HG02759 (cell line): ENCODE measurements around the gene CNIH3.

Experiments used
- ATAC-seq: cut with Tn5 transposase; IDR thresholded peaks from one replicate; pipeline ENCODE4 v1.9.1; 2021; ENCODE audit warnings: mild to moderate bottlenecking, moderate library complexity; ENCODE audit not compliant: unreplicated experiment

CNIH3 gene

DNA sequence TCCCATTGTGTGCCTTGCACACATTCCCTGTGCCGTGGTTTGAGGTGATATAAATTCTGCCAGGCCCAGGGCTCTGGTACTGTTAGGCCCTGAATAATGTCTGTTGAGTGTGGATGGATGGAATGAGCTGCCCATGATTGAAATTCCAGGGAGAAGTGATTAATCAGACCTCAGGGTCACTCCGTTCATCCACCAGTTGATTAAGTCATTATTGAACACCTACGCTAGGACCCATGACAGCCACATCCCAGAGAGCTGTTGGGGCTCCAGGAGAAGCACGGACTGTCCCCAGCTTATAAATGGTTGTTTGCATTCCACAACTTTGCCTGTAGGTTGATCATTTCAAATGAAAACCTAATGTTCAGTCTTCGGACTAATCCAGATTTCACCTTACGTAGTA is 98.4 kb downstream of the CNIH3 start:
- ATAC-seq: no peak

DNA sequence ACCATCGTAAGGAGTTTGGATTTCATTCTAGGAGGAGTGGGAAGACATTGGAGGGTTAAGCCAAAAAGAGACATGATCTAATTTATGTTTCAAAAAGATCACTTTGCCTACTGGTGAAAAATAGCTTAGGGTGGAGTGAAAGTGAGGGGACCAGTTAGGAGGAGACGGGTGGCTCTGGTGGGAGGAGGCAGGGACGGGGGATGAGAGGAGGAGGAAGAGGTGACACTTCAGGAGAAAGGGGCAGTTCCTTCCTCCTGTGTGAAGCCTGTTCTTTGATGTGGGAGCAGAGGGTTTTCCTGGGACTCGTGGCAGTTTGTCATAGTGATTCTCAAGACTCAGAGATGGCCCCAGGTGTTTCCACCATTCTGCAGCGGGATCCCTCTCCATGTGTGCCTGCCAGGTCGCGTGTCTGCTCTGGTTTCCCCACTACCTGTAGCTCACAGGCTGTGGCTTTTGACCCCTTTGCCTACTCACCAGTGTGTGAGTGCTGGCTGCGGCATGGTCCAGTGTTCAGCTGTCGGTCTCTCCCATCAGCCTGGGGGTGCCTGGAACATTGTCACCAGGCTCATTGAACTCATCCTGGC is 102.4 kb downstream of the CNIH3 start:
- no peak for ATAC-seq

DNA sequence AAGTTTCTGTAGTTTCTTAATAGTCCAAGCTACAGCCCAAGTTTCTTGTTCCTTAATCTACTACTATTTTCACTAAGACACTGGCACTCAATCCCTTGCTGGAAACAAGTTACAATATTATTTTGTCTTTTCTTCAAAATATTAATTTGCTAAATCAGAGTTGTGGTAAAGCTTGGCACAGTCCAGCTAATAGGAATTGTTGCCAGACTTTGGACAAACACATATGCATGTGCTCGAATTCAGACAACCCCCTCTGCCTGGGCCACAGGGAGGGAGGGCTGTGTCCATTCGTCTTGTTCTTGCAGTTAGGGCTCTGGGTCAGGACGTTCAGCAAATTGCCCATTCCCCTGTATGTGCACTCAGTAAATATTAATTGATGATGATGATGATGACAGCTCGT is 103.6 kb downstream of the CNIH3 start:
- no peak for ATAC-seq

DNA sequence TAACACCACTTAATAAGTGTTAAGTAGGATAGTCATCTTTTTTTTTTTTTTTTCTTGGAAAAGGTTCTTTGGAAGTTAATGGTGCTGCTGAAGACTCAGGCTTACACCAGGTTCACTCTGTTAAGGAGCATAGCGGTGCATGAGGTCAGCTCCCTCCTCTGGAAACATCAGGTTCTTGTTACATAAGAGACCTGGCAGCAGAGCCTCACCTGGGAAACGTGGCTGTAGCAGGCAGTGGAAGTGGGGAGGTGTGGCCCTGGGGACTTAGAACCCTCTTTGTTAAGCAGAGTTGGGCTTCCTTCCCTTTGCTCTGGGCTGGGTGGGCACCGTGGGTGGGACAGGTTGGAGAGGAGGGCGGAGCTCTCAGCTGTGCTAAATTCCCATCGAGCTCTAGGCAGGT is 104.1 kb downstream of the CNIH3 start:
- ATAC-seq: no peak

DNA sequence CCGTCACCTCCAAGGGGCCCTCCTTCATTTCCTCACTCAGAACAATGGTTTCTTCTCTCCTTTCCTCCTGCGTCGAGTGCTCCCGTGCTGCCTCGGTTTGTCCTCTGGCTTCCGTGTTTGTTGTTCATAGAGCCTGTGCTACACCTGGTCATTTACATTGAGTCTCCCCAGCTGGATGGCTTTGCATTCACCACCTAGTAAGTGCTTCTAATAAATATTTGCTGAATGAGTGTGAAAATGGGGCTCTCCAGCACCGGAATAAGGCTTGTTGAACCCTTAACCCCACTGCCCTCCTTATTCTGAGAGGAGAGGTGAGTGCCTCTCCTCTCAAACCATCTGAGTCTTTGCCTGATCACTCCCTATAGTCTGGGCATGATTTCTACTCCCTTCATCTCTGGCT is 104.9 kb downstream of the CNIH3 start:
- ATAC-seq: no peak

DNA sequence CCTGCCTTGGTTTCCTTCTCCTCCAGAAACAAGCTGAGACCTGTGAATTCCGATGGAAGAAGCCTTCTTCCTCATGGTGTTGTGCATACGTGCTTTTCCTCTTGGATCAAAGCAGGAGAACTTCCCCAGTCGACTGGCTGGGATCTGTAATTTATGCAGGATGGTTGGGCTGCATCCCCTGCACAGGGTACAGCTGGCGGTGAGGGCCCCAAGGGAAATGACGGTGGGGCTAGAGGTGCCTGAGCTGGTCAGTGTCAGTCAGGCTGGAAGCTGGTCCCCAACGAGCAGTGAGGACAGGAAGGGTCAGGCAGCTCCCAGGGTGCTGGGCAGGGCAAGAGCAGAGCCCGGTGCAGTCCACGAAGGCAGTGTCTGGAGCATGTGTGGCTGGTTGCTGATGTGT is 106.7 kb downstream of the CNIH3 start:
- no peak for ATAC-seq

DNA sequence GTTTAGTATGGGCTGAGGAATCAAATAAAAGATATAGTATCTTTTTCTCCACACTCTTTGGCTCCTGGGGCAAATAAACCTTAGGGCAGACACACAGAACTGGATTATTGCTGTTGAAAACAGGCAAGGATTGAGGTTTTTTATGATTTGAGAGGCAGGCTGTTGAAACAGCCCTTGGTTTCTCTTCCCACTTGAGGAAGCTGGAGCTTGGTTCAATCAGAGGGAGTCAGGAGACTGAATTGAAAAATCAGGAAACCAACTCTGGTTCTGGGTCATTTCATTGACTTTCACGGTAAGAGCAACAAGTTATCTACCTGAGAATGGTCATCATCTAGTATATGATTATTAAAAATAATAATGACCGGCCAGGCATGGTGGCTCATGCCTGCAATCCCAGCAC is 108.4 kb downstream of the CNIH3 start:
- no peak for ATAC-seq

DNA sequence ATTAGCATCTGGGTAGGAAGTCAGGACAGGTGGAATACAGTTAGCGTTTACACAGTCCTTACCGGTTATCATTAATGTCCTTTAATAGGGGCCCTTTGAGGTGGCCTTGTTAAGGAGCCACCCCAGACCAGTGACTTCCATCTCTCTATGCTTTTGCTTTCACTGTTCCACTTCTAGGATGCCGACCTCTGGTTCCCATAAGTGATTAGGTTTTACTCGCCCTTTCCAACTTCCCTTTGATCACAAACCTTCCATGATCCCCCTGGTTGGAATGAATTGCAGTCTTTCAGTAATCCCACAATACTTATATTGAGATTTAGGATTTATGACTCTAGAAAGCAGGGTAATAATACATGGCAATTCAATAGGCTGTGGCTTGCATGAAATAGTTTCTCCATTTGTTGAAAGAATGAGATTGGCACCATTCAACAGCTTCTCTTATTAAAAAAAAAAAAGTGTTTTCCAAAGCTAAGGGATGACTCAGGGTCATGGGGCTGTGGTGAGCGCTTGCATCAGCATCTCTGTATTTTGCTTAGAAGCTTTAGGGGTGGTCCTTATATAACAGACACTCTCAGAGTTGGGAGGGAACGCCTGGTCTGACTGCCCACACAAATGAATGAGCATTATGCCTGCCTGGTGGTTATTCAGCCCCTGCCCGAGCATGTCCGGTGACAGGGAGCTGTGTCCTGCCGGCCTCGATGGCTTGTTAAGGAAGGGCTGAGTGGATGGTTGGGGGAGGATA is 110.5 kb downstream of the CNIH3 start:
- ATAC-seq: no peak

DNA sequence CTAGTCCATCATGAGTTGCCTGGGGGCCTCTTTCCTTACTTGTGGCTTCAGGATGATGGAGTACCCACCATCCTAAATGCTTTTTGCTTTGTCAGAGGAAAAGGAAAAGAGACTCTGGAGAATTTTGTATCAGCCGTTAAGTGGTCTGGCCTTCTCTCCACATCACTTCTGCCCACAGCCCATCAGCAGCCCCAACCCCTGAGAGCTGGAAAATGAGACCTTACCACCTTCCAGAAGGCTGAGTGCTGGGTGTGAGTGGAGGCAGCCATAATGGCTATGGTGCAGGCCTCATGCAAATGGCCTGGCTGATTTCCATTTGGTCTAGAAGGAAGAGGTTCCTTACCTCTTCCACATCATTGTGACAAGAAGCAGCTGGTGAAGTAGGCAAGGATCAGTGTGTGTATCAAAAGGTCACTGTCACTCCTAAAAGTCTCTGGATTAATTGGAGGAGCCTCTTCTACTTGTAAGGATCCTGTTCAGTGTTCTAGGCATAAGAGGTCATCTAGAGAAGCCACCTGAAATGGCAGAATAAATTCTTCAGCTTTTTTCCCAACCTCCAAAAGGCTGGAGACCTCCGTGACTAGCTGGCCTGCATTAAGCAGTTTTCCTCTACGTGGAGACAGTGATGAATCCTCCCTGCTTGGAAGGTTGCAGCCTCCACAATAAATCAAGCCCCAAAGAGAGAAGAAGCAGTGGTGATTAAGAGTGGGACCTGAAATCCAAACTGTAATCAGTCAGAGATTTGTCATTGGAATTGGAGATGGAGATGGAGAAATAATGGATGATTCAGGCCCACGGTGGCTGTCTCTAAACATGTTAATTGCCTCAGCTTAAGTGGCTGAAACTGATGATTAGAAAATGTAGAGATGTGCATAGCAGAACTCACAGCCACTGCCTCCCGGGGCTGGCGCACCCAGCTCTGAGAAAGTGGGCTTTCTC is 111.5 kb downstream of the CNIH3 start:
- no peak for ATAC-seq

DNA sequence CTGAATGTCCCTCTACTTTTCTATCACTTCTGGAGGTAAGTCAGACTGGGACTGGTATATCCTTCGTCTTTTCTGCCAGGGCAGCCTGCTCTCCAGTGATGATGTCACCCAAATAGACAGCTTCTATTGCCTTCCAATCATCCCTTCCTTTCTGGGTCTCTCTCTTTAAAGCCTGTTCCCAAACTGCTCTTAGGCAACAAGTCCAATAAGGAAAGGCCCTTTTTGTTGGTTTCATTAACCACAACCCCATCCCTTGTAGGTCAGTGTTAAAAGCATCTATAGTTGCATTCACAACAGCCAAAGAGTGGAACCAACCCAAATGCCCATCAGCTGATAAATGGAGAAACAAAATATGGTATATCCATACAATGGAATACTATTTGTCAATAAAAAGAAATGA is 114.4 kb downstream of the CNIH3 start:
- no peak for ATAC-seq

DNA sequence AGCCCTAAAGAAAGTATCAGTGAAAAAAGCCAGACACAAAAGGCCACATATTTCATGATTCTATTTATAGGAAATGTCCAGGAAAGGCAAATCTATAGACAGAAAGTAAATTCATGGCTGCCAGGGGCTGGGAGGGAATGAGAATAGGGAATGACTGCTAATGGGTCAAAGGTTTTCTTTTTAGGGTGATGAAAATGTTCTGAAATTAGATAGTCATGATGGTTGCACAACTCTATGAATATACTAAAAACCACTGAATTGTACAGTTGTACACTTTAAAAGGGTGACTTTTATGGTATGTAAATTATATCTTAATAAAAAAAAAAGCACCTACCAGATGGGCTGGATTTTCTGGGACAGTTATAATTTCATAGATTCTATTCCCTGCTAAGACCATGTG is 114.8 kb downstream of the CNIH3 start:
- no peak for ATAC-seq

DNA sequence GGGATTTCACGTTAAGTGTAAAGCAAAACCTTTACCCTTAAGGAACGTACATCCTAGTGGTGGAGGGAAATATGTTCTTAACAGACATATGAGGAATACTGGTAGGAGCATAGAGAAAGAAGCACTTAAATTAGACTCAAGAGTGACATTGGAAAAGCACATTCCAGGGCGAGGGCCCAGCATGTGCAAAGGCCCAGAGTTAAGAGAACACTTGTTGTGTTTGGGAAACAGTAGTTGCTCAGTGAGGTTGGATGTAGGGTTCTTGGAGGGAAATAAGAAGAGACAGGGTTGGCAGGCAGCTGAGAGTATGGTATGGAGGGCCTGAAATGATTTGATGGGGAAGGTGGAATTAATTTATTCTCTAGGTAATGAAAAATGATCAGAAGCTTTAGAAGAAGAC is 115.5 kb downstream of the CNIH3 start:
- ATAC-seq: no peak

DNA sequence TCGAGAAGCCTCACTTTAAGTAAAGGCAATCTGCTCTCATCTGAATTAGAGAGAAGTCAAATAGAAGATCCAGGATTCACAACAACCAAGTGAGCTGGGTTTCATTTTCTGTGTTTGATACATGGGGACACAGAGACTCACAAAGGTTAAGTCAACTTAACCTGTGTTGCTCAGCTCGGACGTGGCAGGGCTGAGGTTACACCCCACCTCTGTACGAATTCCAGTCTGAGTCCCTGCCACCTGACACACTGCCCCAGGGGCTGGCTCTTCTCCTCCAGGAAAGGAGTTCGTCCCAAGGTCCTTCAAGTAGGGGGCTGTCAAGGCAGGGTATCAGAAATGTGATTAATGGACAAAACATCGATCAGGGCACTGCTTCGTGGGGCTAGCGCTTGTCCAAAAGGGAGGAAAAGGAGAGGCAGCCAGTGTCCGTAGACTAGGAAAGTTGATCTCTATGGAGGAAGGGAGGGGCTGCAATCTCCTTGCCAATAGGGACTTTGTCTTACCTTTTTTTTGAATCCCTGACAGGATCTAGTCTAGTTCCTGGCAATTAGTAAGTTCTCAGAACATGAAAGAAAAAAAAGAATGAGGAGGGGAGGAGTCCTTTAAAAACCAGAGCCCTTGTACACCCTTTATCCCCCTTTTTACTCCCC is 116.4 kb downstream of the CNIH3 start:
- ATAC-seq: no peak

DNA sequence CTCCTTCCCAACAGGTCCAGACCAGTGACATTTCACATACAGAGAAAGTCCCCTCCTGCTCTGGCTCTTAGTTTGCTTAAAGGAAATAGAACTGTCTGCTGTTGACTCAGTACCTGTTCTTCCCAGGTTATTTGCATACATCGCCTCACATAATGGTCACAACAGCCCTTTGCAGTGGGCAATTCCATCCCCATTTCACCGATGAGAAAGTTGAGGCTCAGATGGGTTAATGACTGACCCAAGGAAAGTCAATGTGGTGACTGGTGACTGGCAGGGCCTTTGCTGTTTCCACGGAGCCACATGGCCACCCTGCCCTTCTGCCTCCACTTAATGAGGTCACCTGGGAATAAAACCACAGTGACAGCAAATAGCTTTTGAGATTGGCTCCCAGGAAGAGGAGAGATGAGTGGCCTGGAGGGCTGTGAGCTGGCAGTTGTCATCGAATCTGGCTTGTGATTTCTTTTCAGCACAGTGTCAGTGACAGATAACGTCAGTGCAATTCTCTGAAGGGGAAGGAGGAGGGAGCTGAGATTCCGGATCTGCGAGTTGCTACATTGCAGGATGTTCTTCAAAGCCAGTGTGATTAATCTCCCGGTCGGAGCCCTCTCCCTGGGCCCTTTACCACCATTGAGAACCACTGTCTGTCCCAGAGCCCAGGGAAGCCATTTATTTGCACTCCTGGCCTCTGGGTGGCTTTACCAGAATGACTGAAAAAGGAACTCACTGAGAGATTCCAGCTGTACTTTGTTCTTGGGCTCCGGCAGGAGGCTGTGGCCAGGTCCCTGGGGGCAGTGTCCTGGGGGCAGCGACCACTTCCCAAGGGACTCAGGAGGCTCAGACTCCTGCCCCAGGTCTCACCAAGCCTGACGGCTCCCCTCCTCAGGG is 117.2 kb downstream of the CNIH3 start:
- peak; percentile 40 for ATAC-seq

DNA sequence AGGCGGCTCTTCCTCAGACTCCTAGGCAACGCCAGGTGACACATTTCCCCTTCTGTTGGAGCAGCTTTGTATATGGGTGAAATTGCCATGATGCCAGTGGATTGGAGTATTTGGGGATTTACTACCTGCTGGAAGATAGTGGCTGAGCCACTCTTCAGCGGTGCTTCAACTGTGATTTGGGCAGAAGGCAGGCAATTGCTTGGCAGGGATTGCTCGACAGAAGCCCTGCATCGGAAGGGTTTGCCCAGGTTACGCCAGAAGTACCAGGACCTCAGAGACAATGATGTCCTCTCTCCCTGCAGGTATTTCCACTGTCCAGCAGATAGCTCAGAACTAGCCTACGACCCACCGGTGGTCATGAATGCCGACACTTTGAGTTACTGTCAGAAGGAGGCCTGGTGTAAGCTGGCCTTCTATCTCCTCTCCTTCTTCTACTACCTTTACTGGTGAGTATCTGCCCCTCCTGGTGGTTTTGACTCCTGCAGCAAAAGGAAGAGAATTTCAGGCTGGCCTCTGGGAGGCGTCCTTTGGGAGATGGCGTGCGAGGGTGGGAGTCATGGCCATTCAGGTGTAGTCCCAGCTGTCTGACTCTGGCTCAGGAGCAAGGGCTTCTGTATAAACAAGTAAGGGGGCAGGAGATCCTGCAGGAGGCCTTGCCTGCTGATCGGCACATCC is 118.3 kb downstream of the CNIH3 start:
- ATAC-seq: no peak

DNA sequence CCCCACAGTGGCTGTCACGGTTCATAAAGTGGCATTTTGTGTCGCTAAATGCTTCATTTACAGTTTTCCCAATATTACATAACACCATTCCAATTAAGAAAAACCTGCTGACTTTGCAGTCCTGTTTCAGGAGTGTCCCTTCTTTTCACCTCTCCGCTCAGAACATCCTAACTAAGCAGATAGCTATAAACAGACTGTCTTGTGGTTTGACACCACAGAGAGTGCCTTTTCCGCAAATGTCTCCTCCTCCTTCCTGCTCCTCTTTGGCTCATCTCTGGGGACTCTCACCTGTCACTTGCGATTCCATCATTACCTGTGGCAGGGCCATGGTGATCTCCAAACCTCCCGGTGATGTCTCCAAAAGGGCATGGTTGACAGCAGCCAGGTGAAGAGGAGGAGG is 119.0 kb downstream of the CNIH3 start:
- no peak for ATAC-seq

DNA sequence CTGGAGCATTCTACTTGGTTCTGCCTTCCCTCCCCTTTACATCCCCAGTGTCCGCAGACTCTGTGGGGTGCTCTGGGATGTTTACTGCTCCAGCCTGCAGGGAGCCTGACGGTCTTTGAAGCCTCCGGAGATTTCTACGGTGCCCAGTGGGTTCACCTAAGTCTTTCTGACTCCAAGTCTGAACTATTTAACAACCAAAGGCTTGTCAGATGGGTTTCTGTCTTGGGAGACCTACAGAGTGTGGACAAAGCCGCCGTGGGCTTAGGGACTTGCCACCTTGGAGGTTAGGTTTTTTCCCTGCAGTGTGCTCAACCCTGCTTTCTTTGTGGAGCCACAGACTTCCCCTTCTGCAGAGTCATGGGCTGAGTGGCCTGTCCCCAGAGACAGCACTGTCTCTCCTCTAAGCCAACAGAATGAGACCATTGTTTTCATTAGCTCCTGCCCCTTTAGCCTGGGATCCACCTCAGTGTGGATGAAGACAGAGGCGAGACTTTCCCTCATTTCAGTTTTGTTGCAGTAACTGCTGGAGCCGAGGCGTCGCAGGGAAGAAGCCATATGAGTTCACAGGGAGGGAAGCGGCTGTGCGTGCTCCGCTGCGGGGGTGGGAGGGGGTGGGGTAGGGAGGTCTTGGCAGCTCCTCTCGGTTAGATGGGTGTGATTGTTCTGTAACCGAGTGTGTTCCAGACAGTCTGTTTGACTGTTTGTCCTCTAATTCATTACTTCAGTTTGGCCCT is 120.7 kb downstream of the CNIH3 start:
- ATAC-seq: peak; percentile 79

DNA sequence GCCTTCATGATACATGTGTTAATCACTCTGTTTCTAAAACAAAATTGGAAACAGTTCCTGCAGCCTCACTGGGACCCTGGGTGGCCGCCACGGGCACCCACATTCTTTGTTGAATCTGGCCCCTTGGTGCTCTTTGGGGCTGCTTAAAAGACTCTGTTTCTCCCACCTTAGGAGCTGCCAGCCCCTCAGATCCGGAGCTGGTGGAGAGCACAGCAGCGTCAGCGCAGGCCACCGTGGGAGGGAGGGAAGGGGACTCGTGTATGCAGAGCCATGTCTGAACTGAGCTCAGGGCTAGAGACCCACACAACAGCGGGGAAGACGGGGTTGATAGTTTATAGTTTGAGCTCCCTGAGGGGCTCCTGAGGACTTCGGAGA is 121.2 kb downstream of the CNIH3 start:
- no peak for ATAC-seq

DNA sequence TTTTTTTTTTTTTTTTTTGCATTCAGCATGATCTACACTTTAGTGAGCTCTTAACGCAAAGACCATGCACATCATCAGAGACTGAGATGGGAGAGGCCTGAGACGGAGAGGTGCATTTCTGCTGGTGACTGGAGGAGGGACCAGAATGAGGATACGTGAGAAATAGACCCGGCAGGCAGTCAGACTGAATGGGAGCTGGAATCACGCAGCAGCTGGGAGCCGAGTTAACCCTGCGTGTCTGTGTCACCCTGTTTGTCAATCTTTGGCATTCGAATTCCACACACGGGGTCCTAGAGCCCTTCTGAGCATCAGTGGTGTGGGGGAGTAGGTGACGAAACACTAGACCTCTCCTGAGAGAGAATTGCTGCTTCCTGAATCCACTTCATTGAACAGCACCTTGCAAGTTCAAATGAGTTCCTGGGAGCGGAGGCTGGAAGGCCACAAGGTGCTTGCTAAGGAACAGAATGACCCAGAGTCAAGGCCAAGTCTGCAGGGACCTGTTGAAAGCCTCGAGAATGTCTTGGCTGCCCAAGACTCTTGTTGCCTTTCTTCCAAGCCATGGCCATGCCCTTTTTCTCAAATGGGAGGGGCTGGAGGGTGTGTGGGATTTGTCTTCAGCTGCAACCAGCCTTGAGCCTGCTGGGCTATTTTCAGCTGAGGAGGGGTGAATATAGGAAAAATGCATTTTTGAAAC is 123.3 kb downstream of the CNIH3 start:
- no peak for ATAC-seq
